ENCODE data around the gene FMNL1.

FMNL1 gene

GRCh38 chr17:45257115-45257514 lies 35.4 kb downstream of the FMNL1 start:
- DNase-seq (ENCODE audit: low read depth): no peak

GRCh38 chr17:45258981-45259380 lies 37.3 kb downstream of the FMNL1 start:
- DNase-seq (ENCODE audit: low read depth): no peak

GRCh38 chr17:45260204-45260783 lies 38.6 kb downstream of the FMNL1 start:
- DNase-seq (ENCODE audit: low read depth): no peak

- DNase-seq (ENCODE audit: low read depth): peak; percentile 60
Measured at GRCh38 chr17:45261577-45262515, 40.2 kb downstream of the FMNL1 start, which contains the start of gene SPATA32. Gene SPATA32 (minus strand): TSS chr17:45262094. CDS start chr17:45262016, 78 bp downstream.

GRCh38 chr17:45262516-45263476 lies 41.1 kb downstream of the FMNL1 start:
- DNase-seq (ENCODE audit: low read depth): no peak

- DNase-seq (ENCODE audit: low read depth): no peak
Measured at GRCh38 chr17:45263477-45263860, 41.8 kb downstream of the FMNL1 start.

GRCh38 chr17:45264430-45264829 lies 42.7 kb downstream of the FMNL1 start:
- no peak for DNase-seq (ENCODE audit: low read depth)

GRCh38 chr17:45264988-45265387 lies 43.3 kb downstream of the FMNL1 start:
- no peak for DNase-seq (ENCODE audit: low read depth)

- DNase-seq (ENCODE audit: low read depth): no peak
Measured at GRCh38 chr17:45265821-45266220, 44.1 kb downstream of the FMNL1 start.

- no peak for DNase-seq (ENCODE audit: low read depth)
Measured at GRCh38 chr17:45266372-45266926, 44.8 kb downstream of the FMNL1 start.

GRCh38 chr17:45267436-45268055 lies 45.9 kb downstream of the FMNL1 start:
- no peak for DNase-seq (ENCODE audit: low read depth)

GRCh38 chr17:45269912-45270311 lies 48.2 kb downstream of the FMNL1 start:
- DNase-seq (ENCODE audit: low read depth): no peak

GRCh38 chr17:45270828-45271418 lies 49.2 kb downstream of the FMNL1 start:
- DNase-seq (ENCODE audit: low read depth): peak; percentile 58

- no peak for DNase-seq (ENCODE audit: low read depth)
Measured at GRCh38 chr17:45271603-45272002, 49.9 kb downstream of the FMNL1 start.

- DNase-seq (ENCODE audit: low read depth): no peak
Measured at GRCh38 chr17:45273551-45273957, 51.9 kb downstream of the FMNL1 start.

GRCh38 chr17:45274033-45274432 lies 52.3 kb downstream of the FMNL1 start:
- no peak for DNase-seq (ENCODE audit: low read depth)

- no peak for DNase-seq (ENCODE audit: low read depth)
Measured at GRCh38 chr17:45276031-45276430, 54.3 kb downstream of the FMNL1 start.

- DNase-seq (ENCODE audit: low read depth): peak; percentile 90
Measured at GRCh38 chr17:45277216-45277849, 55.6 kb downstream of the FMNL1 start.

- DNase-seq (ENCODE audit: low read depth): no peak
Measured at GRCh38 chr17:45277992-45278391, 56.3 kb downstream of the FMNL1 start.

GRCh38 chr17:45279898-45280297 lies 58.2 kb downstream of the FMNL1 start:
- no peak for DNase-seq (ENCODE audit: low read depth)
